Endothelial cell of umbilical vein (primary cell): Measurements from ENCODE around the gene GBP3.

Experiments
- EZH2 ChIP-seq: IDR thresholded peaks from 2 replicates; pipeline ENCODE4 v1.6.1; 2012; ENCODE audit warnings: borderline replicate concordance, low read depth, mild to moderate bottlenecking, moderate library complexity, low read length, inconsistent platforms; ENCODE audit not compliant: severe bottlenecking
- GATA2 ChIP-seq: IDR thresholded peaks from 2 replicates; pipeline ENCODE4 v1.7.0; 2011; ENCODE audit warnings: low read depth, mild to moderate bottlenecking, moderate library complexity, mixed read lengths, low read length; ENCODE audit not compliant: insufficient read length, insufficient read depth
- POLR2A ChIP-seq: IDR thresholded peaks from 2 replicates; pipeline ENCODE4 v1.6.1; 2012; ENCODE audit warnings: low read depth, mild to moderate bottlenecking, control low read depth, low read length
- POLR2AphosphoS5 ChIP-seq: IDR thresholded peaks from 2 replicates; pipeline ENCODE4 v1.6.1; 2012; ENCODE audit warnings: low read depth, mild to moderate bottlenecking, control low read depth, low read length, moderate library complexity; ENCODE audit not compliant: insufficient read depth
- TF ChIP-seq, protein P1 (sequence below), 2 donors: IDR thresholded peaks; 1 replicate in 1 of 2; 2 replicates in 1 of 2; pipeline ENCODE4 v1.5.1; 2011; ENCODE audit warnings: low read length in 2 of 2, mild to moderate bottlenecking in 2 of 2, moderate library complexity in 2 of 2, control low read depth in 1 of 2, inconsistent platforms in 1 of 2, low read depth in 1 of 2; ENCODE audit not compliant: insufficient read depth in 1 of 2; ENCODE audit errors: extremely low read depth in 1 of 2

DNA sequence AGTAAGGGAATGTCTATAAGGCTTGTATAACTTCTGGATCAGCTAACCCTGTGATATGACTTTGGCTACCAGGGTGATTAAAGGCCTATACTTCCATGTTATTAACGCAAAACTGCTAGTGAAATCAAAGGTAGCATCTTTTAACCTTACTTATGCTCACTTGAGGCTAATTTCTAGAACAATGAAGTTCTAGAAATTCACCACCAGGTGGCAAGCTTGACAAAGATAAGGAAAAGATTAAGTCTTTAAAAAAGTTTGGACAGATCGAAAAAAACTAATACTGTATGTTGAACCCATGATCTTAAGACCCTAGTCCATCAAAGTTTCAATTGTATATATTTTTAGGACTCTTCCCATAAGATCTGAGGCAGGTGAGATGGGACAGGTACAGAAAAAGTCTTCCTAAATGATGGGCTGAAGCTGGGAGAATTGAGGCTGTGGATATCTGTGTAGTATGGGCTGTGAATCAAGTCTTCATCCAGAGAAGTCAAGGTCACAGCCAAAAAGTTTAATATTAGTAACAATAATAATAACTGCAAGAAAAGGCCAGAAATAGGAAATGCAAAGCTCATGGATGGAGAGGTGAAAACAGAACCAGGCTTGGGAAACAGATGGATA, 49.0 kb downstream of the GBP3 start:
- TF ChIP-seq, protein P1, sequence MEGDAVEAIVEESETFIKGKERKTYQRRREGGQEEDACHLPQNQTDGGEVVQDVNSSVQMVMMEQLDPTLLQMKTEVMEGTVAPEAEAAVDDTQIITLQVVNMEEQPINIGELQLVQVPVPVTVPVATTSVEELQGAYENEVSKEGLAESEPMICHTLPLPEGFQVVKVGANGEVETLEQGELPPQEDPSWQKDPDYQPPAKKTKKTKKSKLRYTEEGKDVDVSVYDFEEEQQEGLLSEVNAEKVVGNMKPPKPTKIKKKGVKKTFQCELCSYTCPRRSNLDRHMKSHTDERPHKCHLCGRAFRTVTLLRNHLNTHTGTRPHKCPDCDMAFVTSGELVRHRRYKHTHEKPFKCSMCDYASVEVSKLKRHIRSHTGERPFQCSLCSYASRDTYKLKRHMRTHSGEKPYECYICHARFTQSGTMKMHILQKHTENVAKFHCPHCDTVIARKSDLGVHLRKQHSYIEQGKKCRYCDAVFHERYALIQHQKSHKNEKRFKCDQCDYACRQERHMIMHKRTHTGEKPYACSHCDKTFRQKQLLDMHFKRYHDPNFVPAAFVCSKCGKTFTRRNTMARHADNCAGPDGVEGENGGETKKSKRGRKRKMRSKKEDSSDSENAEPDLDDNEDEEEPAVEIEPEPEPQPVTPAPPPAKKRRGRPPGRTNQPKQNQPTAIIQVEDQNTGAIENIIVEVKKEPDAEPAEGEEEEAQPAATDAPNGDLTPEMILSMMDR (IDR thresholded peaks at IDR 0.05; ENCODE audit: extremely low read depth in 1 of 2, insufficient read depth in 1 of 2, low read depth in 1 of 2, low read length in 2 of 2): peak; percentile 34 to 35
- TF ChIP-seq POLR2AphosphoS5: no peak
- TF ChIP-seq POLR2A: no peak
- TF ChIP-seq GATA2: no peak
- no peak for TF ChIP-seq EZH2
